GM18511 (cell line): ENCODE data around the gene MCCC2.
"Not testable (repeated sequence)": the region's sequence is repeated elsewhere in the genome, so short reads cannot be mapped to it uniquely, and the experiment has no call there.

Source experiments
- ATAC-seq: cut with Tn5 transposase; IDR thresholded peaks from one replicate; pipeline ENCODE4 v1.9.1; 2021; ENCODE audit warnings: mild to moderate bottlenecking, moderate library complexity; ENCODE audit not compliant: unreplicated experiment

Gene MCCC2

GRCh38 chr5:71658916-71659662, 71.9 kb downstream of the MCCC2 start:
- no peak for ATAC-seq

DNA sequence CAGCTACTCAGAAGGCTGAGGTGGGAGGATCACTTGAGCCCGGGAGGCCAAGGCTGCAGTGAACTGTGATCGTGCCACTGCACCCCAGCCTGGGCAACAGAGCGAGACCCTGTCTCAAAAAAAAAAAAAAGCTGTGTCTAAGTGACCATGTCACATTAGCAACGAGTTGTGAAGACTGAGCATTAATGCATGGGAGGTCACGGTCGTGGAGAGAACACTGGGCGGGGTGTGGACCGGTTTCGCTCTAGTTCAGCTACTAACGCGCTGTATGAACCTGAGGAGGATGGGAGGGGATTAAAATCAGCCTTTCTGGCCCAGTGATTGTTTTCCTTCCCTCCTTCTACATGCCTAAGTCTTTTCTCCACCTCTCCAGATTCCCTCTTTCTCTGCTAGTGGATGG, 75.2 kb downstream of the MCCC2 start:
- ATAC-seq = no peak

GRCh38 chr5:71663191-71663969, 76.2 kb downstream of the MCCC2 start:
- no peak for ATAC-seq

DNA sequence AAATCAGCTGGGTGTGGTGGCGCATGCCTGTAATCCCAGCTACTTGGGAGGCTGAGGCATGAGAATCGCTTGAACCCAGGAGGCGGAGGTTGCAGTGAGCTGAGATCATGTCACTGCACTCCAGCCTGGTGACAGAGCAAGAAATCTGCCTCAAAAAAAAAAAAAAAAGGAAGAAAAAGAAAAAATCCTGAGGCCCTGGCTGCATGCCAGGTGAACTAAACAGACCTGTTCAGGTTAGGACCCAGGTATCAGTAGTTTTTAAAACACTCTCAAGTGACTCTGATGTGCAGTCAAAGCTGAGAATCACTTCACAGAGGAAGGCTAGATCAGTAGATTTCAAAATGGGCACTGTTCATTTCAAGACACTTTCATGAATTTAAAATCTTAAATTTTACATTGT, 77.5 kb downstream of the MCCC2 start:
- ATAC-seq = not testable (repeated sequence)

DNA sequence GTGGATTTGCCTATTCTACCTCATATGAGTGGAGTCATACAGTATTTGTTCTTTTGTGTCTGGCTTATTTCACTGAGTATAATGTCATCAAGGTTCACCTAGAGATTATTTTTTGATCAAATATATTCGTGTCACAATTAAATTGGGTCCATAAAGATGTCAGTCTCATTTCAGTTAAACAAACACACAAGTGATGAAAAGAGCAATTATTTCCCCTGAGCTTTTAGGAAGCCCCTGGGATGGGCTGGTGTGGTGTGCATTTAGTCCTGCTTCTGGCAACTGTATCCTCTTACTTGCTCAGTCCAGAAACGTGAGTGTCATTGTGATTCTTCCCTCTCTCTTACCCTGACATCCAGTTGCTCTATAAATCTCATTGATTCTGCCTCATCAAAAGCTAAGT, 79.2 kb downstream of the MCCC2 start:
- no peak for ATAC-seq

DNA sequence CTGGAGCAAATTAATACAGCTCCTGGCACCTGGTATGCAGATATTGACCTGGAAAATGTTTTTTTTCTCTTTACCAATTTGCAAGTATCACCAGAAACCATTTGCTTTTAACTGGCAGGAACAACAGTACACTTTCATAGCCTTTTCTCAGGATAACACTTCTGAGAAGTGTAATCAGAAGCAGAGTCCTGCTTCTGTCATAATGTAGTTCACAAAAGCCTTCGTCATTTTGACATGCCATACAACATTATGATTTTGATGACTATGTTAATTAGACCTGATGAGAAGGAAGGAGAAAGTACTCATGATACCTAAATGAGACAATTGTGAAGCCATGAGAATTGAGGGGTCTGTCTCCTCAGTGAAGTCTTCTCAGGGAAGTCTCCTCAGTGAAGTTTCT, 90.8 kb downstream of the MCCC2 start:
- ATAC-seq = no peak

DNA sequence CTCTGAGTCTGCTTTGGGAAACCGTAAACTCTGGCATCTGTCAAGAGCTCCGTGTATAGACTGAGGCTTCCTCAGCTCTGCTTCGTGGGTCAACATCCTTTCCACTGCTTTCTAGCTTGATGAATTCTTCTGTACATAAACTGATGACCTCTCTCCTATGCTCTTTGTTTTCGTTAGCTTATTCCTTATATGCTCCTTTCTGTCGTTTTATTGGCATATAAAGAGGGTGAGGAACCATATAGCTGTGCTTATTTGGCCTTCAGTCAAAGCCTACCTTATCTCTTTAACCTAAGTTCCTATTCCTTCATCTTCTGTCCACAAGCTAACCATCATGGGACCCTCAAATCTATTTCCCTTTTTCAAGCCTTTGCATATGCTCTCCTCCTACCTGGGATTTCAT, 92.6 kb downstream of the MCCC2 start:
- no peak for ATAC-seq

GRCh38 chr5:71680510-71680909, 93.4 kb downstream of the MCCC2 start:
- ATAC-seq = no peak

- ATAC-seq = no peak
These were observed 94.2 kb downstream of the MCCC2 start for GRCh38 chr5:71681296-71681695.

DNA sequence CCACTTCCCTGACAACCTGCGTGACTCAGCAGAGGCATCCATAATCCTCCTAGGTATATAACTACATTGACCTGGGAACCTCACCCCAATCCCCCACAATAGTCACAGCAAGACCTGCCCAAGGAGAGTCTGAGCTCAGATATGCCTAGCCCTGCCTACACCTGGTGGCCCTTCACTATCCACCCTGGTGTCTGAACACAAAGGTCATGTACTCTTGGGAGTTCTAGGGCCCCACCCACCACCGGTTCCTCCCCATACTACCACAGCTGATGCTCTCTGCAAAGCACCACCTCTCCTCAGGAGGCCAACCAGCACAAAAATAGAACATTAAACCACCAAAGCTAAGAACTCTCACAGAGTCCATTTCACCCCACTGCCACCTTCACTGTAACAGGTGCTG, 97.2 kb downstream of the MCCC2 start:
- no peak for ATAC-seq

DNA sequence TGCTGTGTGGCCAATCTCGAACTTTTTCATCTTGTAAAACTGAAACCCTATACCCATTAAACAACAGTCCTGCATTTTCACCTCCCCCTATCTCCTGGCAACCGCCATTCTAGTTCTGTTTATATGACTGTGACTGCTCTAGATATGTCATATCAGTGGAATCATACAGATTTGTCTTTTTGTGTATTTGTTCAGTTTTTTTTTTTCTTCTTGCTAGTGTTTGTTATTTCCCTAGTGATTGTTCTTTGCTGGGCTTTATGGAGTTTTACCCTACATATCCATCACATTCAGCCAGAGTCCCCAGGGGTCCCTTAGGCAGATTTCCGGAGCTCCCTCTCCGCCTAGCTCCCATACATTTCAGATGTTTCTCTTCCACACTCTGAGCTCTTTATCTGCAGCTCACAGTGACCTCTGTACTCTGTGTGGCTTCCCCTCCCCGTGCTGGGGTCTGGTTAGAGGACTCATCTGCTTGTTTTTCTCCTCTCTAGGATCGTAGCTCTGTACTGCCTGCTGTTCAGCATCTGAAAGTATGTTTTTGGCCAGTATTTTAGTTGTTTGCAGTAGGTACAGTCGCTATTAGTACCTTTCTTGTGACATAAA, 106.8 kb downstream of the MCCC2 start:
- ATAC-seq = no peak

DNA sequence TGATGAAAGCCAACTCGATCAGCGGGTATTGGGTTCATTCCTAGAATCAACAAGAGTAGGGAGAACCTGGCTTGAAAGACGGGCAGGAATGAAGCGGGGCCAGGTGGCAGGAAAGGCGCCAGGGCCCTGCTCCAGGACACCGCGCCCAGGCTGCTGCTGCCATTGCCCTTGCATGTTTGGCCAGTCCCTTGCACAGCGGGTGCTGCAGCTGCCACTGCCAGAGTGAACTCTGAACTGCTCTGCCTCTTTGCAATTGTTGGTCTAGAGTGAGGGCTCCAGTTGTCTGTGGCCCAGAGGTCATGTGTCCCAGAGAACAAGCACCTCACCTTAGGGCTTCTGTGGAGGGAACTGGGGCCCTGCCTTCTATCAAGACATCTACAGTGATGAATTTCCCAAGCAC, 107.9 kb downstream of the MCCC2 start:
- ATAC-seq = no peak

GRCh38 chr5:71695595-71695994, 108.5 kb downstream of the MCCC2 start:
- no peak for ATAC-seq

- no peak for ATAC-seq
These were observed 110.8 kb downstream of the MCCC2 start for GRCh38 chr5:71697967-71698366.

DNA sequence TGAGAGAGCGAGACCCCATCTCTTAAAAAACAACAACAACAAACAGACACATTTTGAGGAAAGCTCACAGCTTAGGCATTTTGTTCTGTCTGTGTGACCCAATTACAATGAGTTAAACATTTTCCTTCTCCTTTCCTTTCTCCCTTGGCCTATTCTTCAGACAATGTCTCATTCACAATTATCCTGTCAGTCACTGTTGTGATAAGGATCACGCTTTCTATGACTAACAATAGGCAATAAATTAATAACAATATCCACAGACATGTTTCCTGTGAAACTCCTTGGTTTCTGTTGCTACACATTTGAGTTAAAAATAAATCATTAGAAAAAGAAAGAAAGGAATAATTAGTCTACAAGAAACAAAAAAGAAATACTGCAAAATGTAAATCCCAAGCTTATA, 112.1 kb downstream of the MCCC2 start:
- no peak for ATAC-seq

DNA sequence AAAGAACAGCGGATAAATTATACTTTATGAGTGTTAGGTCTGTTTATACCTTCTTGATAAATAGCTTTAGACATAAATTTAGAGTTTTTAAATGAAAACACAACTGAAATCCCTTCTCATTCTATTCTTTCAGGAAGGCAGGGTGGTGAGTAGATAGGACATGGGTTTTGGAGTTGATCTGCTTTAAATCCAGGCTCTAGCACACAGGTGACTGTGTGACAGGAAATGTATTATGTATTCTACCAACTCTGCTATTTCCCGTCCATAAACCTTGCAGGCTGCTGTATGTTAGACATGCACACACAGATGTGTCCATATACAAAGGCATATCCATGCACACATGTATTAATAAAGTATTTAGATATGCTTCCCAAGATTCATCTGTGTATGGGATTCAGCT, 112.6 kb downstream of the MCCC2 start:
- ATAC-seq = no peak

GRCh38 chr5:71700803-71701202, 113.7 kb downstream of the MCCC2 start:
- no peak for ATAC-seq

DNA sequence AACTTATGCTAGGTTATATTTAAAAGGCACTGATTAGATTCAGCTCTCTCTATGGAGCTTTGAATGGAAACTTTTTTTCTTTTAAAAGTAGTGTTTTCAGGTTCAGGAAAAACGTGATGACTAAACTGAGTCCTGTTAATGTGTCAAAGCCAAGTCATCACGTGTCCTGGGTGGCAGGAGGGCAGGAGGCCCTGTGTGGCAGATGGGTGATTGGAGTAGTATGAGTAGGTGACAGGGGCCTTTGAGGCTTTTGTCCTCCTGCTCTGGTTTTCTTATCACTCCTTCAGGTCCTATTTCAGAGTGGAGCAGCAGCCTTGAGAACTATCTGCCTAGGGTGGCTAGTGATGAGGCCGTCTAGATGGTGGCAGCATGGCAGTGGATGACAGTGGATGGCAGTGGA, 114.3 kb downstream of the MCCC2 start:
- ATAC-seq = no peak

DNA sequence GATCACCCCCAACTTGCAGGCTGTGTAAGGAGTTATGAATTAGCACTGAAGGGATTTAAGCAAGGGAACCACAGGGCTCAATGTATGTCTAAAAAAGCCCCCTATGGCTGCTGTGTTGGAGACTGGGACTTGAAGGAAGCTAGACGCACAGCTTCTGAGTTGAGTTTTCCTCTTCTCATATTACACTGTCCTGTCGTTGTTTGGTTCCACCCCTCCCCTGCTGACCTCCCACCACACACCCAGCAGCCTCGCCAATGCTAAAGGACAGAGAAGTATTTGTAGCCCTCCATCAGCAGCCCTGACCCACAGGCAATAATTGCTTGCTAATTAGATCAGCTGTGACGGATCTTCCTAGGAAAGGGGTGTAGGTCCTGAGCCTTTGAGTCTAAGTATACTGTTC, 116.8 kb downstream of the MCCC2 start:
- ATAC-seq = no peak

- no peak for ATAC-seq
These were observed 118.3 kb downstream of the MCCC2 start for GRCh38 chr5:71705421-71705820.

DNA sequence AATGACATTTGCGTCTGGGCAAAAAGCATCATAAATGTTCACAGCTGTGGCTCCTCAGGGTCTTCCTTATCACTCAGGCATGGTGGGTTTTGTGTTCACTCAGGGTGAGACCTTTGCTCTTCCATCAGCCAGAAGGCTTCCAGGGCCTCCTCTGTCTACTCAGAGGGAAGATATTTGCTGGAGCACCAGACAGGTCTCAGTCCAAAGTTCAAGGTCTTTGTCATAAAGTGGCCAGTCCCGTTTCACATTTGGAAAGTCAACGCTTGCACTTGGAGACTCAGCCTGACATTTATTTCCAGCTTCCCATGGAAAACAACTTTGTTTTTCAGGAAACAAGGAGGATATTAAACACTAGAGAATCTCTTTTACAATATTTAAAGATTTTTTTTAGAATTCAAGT, 119.8 kb downstream of the MCCC2 start:
- ATAC-seq = no peak
